K562 (cell line): ENCODE measurements around the gene RESP18. TPM values are rescaled to one million over a fixed set of nuclear protein-coding genes. Genes with fewer than 3 reads are reported as not detected.

Experiments
- ATAC-seq: fragments of 200-7000 bp; cut with Tn5 transposase; 3 replicates; pipeline ENCODE4 v1.9.1; 2020; ENCODE audit warnings: moderate library complexity
- BruUV-seq: library from RNA; stranded (reverse); fragments of 400-500 nt; replicated peaks from 2 replicates; lab custom pipeline; 2021; lab: Mats Ljungman, UMichigan
- CTCF ChIA-PET: fragments of 300-600 bp; formaldehyde crosslinking; extraction: SDS; loops from one replicate; lab custom pipeline; 2021; ENCODE audit warnings: low intra/inter-chr PET ratio; lab: Yijun Ruan, JAX
- POLR2A ChIA-PET: fragments of 300-600, 350-650 bp; sonication (Branson Sonifier 250); formaldehyde crosslinking; extraction: SDS; loops from one replicate; lab custom pipeline; 2021; ENCODE audit warnings: antibody characterized with exemption, inconsistent platforms; lab: Yijun Ruan, JAX
- DNase-seq, 4 experiments: peaks; one replicate each; pipeline versions ENCODE4 v3.0.0 to v3.0.0-alpha.2; 2011 to 2018; ENCODE audit warnings: low spot score in 3 of 4, mixed read lengths in 3 of 4; ENCODE audit errors: extremely low read depth in 1 of 4
- FAIRE-seq: peaks from 2 replicates; lab custom pipeline; 2011; peaks lifted over from hg19 to GRCh38; lab: Jason Lieb, UNC
- H2AFZ ChIP-seq: 2 replicates; pipeline ENCODE4 v1.6.0; 2011; ENCODE audit warnings: low read depth, low read length, control low read depth, inconsistent platforms
- H3K27ac ChIP-seq: fragments of 200-600 bp; 3 replicates; pipeline ENCODE4 v1.8.0; 2011; ENCODE audit warnings: low read depth, mild to moderate bottlenecking, control low read depth, inconsistent platforms, low read length, moderate library complexity, mixed read lengths; ENCODE audit errors: extremely low read depth
- H3K27me3 ChIP-seq, 2 experiments: fragments of 300-600 bp in 1 of 2; 2 replicates in 1 of 2; 3 replicates in 1 of 2; pipeline versions ENCODE4 v1.6.0 to v1.8.0; 2011; ENCODE audit warnings: inconsistent platforms in 2 of 2, low read length in 2 of 2, mild to moderate bottlenecking in 1 of 2, mixed read lengths in 1 of 2, moderate library complexity in 1 of 2; ENCODE audit not compliant: control insufficient read depth in 2 of 2, insufficient read depth in 2 of 2
- H3K36me3 ChIP-seq: fragments of 300-600 bp; 3 replicates; pipeline ENCODE4 v1.8.0; 2011; ENCODE audit warnings: mild to moderate bottlenecking, low read length, inconsistent platforms; ENCODE audit not compliant: control insufficient read depth, insufficient read depth
- H3K4me1 ChIP-seq, 2 experiments: fragments of 200-600 bp in 1 of 2; replicated peaks in 1 of 2; 2 replicates in 1 of 2; 3 replicates in 1 of 2; pipeline versions ENCODE4 v1.5.1 to v1.8.0; 2011; ENCODE audit warnings: inconsistent platforms in 2 of 2, low read length in 2 of 2, mild to moderate bottlenecking in 1 of 2, mixed read lengths in 1 of 2, moderate library complexity in 1 of 2; ENCODE audit not compliant: control insufficient read depth in 2 of 2, insufficient read depth in 2 of 2
- H3K4me2 ChIP-seq: 2 replicates; pipeline ENCODE4 v1.6.1; 2011; ENCODE audit warnings: low read length, control low read depth, inconsistent platforms, mixed read lengths; ENCODE audit not compliant: insufficient read depth
- H3K4me3 ChIP-seq: fragments of 200-600 bp; sonication (generic), shearing (Covaris generic); 2 replicates; pipeline ENCODE4 v1.5.1; 2016; ENCODE audit warnings: control low read depth, inconsistent platforms
- H3K79me2 ChIP-seq: fragments of 200-600 bp; 3 replicates; pipeline ENCODE4 v1.8.0; 2011; ENCODE audit warnings: low read length, inconsistent platforms; ENCODE audit not compliant: control insufficient read depth, insufficient read depth
- H3K9ac ChIP-seq, 2 experiments: 2 replicates each; pipeline versions ENCODE4 v1.6.0 to v1.6.1; 2011; ENCODE audit warnings: low read depth in 2 of 2, low read length in 2 of 2, control low read depth in 1 of 2, inconsistent platforms in 1 of 2, mild to moderate bottlenecking in 1 of 2, mixed read lengths in 1 of 2; ENCODE audit not compliant: insufficient read depth in 1 of 2
- H3K9me1 ChIP-seq: one replicate; pipeline ENCODE4 v1.6.0; 2011; ENCODE audit warnings: inconsistent platforms, mild to moderate bottlenecking, low read length, moderate library complexity; ENCODE audit not compliant: control insufficient read depth, insufficient read depth
- H3K9me3 ChIP-seq: replicated peaks from 2 replicates; pipeline ENCODE4 v1.5.1; 2011; ENCODE audit warnings: low read depth, low read length, inconsistent platforms; ENCODE audit not compliant: control insufficient read depth, insufficient read depth
- H4K20me1 ChIP-seq: replicated peaks from 2 replicates; pipeline ENCODE4 v1.6.1; 2011; ENCODE audit warnings: low read length, inconsistent platforms, mixed read lengths; ENCODE audit not compliant: control insufficient read depth, insufficient read depth
- FOXM1 ChIP-seq, 2 experiments: fragments of 450-650 bp in 1 of 2; sonication (generic) in 1 of 2; formaldehyde crosslinking in 1 of 2; IDR thresholded peaks; 2 replicates each; pipeline versions ENCODE4 v1.6.1 to v1.9.0; 2017 to 2022; ENCODE audit warnings: low read depth in 2 of 2, mild to moderate bottlenecking in 2 of 2, missing genetic modification reagents in 1 of 2, moderate library complexity in 1 of 2
- GABPB1 ChIP-seq: sonication (generic); formaldehyde crosslinking; IDR thresholded peaks from 2 replicates; pipeline ENCODE4 v1.8.0; 2022; ENCODE audit warnings: mild to moderate bottlenecking, missing genetic modification reagents
- LCOR ChIP-seq: sonication (generic); formaldehyde crosslinking; IDR thresholded peaks from 2 replicates; pipeline ENCODE4 v1.8.0; 2022; ENCODE audit warnings: mild to moderate bottlenecking, missing genetic modification reagents
- MIER1 ChIP-seq: fragments of 450-650 bp; IDR thresholded peaks from 2 replicates; pipeline ENCODE4 v1.6.1; 2016; ENCODE audit warnings: antibody characterized with exemption, mild to moderate bottlenecking, low read depth
- MYBL2 ChIP-seq, 2 experiments: fragments of 450-650 bp in 1 of 2; sonication (generic) in 1 of 2; formaldehyde crosslinking in 1 of 2; IDR thresholded peaks; 2 replicates each; pipeline versions ENCODE4 v1.6.1 to v1.8.1; 2017 to 2022; ENCODE audit warnings: borderline replicate concordance in 1 of 2, inconsistent platforms in 1 of 2, low read depth in 1 of 2, mild to moderate bottlenecking in 1 of 2, missing genetic modification reagents in 1 of 2, moderate library complexity in 1 of 2
- NFIX ChIP-seq: fragments of 250-450 bp; sonication (Bioruptor Pico); IDR thresholded peaks from 2 replicates; pipeline ENCODE4 v1.4.0; 2020; ENCODE audit warnings: low read depth, mild to moderate bottlenecking, moderate library complexity
- POLR2B ChIP-seq: fragments of 450-650 bp; IDR thresholded peaks from 2 replicates; pipeline ENCODE4 v1.6.1; 2018; ENCODE audit warnings: low read depth; ENCODE audit not compliant: partially characterized antibody
- RBM17 ChIP-seq: fragments of 200-400 bp; formaldehyde crosslinking; IDR thresholded peaks from 2 replicates; pipeline ENCODE4 v1.6.1; 2017; ENCODE audit warnings: low read depth, mild to moderate bottlenecking, low read length, borderline replicate concordance
- ZNF282 ChIP-seq: sonication (generic); formaldehyde crosslinking; IDR thresholded peaks from 2 replicates; pipeline ENCODE4 v1.8.1; 2023; ENCODE audit warnings: missing genetic modification reagents
- ZNF586 ChIP-seq: fragments of 450-650 bp; formaldehyde crosslinking; conservative IDR thresholded peaks from 2 replicates; pipeline ENCODE4 v1.4.0; 2020; ENCODE audit warnings: mild to moderate bottlenecking, moderate library complexity
- ZNF764 ChIP-seq: fragments of 250-450 bp; sonication (Bioruptor Pico); IDR thresholded peaks from 2 replicates; pipeline ENCODE4 v1.4.0; 2020; ENCODE audit warnings: low read depth, mild to moderate bottlenecking, moderate library complexity
- WGBS: fragments of 100-300 bp; shearing (Covaris generic); methylation state at CpG from one replicate; pipeline ENCODE4 v1.1.6; 2016; ENCODE audit warnings: low coverage, mixed read lengths; ENCODE audit not compliant: insufficient coverage; ENCODE audit errors: missing lambda C conversion rate; 5-methylcytosine and 5-hydroxymethylcytosine counted together
- in situ Hi-C: fragments of 300-500 bp; cut with MboI; formaldehyde crosslinking; loops from 4 replicates; pipeline ENCODE4 v1.15.0; 2018; ENCODE audit warnings: inconsistent platforms, mixed read lengths
- intact Hi-C: fragments of 100-400 bp; cut with micrococcal nuclease; formaldehyde crosslinking; loops from 2 replicates; pipeline ENCODE4 v1.14.2; 2022
- polyA plus RNA-seq, 8 experiments: library from polyadenylated mRNA; depleted of rRNA in 4 of 8; stranded (reverse) in 5 of 8; unstranded in 3 of 8; fragments of >200 nt; fragmentation: Nextera tagmentation in 2 of 8; fragmentation: Illumina TruSeq in 1 of 8; extraction: Ambion mirVana in 2 of 8; extraction: Trizol in 1 of 8; gene quantifications; 2 replicates each; pipeline versions ENCODE4 v1.2.1 to v1.2.3, GENCODE V29; 2011 to 2014; ENCODE audit warnings: inconsistent platforms in 1 of 8, missing spikeins in 1 of 8
- total RNA-seq, 7 experiments: library from RNA; depleted of rRNA in 6 of 7; stranded (reverse); fragments of >200 nt in 6 of 7; fragmentation: Illumina TruSeq in 2 of 7; extraction: Trizol in 2 of 7; gene quantifications; 2 replicates each; pipeline versions ENCODE4 v1.2.1 to v1.2.3, GENCODE V29; 2011 to 2021; ENCODE audit warnings: low replicate concordance in 1 of 7
- TF ChIP-seq, protein P1 (sequence below): sonication (generic); formaldehyde crosslinking; IDR thresholded peaks from 2 replicates; pipeline ENCODE4 v1.8.1; 2023; ENCODE audit warnings: mild to moderate bottlenecking, missing genetic modification reagents
- TF ChIP-seq, protein P2 (sequence below): fragments of 200-800 bp; sonication (Bioruptor generic); IDR thresholded peaks from 2 replicates; pipeline ENCODE4 v1.6.1; 2017; ENCODE audit warnings: missing genetic modification characterization, missing compliant biosample characterization
- TF ChIP-seq, protein P3 (sequence below): sonication (generic); formaldehyde crosslinking; IDR thresholded peaks from 2 replicates; pipeline ENCODE4 v1.8.0; 2022; ENCODE audit warnings: mild to moderate bottlenecking, missing genetic modification reagents, borderline replicate concordance

The RESP18 gene
- total and polyA plus RNA-seq, 9 of the 15 experiments (the other 6 are each of a cell fraction or from before 2014, with no cell fraction given): not detected

DNA sequence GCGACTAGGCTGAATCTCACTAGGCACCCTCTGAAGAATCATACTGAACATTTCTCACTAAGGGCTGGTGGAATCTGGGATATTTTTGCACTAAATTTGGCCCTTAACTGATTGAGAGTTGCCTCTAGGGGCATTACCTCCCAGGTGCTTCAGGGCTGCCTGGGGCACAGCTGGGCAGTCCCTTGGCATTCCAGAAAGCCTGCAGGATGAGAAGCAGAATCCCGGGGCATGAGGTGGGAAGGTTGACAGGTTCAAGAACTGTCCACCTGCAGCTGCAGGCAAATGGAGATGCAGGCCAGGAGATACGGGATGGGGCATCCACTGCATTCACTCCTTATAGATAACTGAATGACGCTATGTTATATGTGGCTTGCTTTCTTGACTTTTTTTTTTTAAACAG lies 7.4 kb downstream of the RESP18 start (continued):
- TF ChIP-seq, protein P1, sequence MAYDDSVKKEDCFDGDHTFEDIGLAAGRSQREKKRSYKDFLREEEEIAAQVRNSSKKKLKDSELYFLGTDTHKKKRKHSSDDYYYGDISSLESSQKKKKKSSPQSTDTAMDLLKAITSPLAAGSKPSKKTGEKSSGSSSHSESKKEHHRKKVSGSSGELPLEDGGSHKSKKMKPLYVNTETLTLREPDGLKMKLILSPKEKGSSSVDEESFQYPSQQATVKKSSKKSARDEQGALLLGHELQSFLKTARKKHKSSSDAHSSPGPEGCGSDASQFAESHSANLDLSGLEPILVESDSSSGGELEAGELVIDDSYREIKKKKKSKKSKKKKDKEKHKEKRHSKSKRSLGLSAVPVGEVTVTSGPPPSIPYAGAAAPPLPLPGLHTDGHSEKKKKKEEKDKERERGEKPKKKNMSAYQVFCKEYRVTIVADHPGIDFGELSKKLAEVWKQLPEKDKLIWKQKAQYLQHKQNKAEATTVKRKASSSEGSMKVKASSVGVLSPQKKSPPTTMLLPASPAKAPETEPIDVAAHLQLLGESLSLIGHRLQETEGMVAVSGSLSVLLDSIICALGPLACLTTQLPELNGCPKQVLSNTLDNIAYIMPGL (CRISPR knock-in tag): no peak
- TF ChIP-seq GABPB1 (CRISPR knock-in tag): no peak

DNA sequence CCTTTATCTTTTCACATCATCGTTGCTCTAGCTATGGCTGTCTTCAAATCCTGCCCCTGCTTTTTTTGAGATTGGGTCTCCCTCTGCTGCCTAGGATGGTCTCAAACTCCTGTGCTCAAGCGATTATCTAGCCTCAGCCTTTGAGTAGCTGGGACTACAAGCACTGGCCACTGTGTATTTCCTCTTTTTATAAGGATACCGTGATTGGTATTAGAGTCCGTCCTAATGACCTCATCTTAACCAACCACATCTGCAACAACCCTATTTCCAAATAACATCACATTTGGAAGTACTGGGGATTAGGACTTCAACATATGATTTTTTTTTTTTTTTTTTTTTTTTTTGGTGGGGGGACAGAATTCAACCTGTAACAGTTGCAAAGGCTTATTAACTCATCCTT lies 9.1 kb downstream of the RESP18 start:
- TF ChIP-seq ZNF282 (no peak), ZNF764 (CRISPR knock-in tag) (no peak), NFIX (CRISPR knock-in tag) (no peak), LCOR (no peak), POLR2B (no peak), MYBL2 (IDR thresholded peaks at IDR 0.05; ENCODE audit: low read depth) (no peak), MYBL2 (CRISPR knock-in tag; IDR thresholded peaks at IDR 0.05; ENCODE audit: borderline replicate concordance) (no peak), MIER1 (no peak), RBM17 (no peak), ZNF586 (CRISPR knock-in tag) (no peak), FOXM1 (IDR thresholded peaks at IDR 0.05; ENCODE audit: low read depth) (no peak), FOXM1 (CRISPR knock-in tag; IDR thresholded peaks at IDR 0.05; ENCODE audit: low read depth) (no peak)
- TF ChIP-seq, protein P2, sequence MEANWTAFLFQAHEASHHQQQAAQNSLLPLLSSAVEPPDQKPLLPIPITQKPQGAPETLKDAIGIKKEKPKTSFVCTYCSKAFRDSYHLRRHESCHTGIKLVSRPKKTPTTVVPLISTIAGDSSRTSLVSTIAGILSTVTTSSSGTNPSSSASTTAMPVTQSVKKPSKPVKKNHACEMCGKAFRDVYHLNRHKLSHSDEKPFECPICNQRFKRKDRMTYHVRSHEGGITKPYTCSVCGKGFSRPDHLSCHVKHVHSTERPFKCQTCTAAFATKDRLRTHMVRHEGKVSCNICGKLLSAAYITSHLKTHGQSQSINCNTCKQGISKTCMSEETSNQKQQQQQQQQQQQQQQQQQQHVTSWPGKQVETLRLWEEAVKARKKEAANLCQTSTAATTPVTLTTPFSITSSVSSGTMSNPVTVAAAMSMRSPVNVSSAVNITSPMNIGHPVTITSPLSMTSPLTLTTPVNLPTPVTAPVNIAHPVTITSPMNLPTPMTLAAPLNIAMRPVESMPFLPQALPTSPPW (CRISPR knock-in tag): no peak
- TF ChIP-seq, protein P3, sequence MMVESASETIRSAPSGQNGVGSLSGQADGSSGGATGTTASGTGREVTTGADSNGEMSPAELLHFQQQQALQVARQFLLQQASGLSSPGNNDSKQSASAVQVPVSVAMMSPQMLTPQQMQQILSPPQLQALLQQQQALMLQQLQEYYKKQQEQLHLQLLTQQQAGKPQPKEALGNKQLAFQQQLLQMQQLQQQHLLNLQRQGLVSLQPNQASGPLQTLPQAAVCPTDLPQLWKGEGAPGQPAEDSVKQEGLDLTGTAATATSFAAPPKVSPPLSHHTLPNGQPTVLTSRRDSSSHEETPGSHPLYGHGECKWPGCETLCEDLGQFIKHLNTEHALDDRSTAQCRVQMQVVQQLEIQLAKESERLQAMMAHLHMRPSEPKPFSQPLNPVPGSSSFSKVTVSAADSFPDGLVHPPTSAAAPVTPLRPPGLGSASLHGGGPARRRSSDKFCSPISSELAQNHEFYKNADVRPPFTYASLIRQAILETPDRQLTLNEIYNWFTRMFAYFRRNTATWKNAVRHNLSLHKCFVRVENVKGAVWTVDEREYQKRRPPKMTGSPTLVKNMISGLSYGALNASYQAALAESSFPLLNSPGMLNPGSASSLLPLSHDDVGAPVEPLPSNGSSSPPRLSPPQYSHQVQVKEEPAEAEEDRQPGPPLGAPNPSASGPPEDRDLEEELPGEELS (CRISPR knock-in tag): no peak
- Histone ChIP-seq H3K27me3 (peaks cover 0 to 4% of the 10 kb centered on the region in 2 experiments; a peak in 2 of 5 replicates), H3K9me3 (no peaks in the 10 kb centered on the region), H3K4me1 (no peaks in the 10 kb centered on the region), H3K4me3 (no peak overlapping the region), H3K79me2 (no peaks in the 10 kb centered on the region), H3K9me1 (no peaks in the 10 kb centered on the region), H3K9ac (no peak overlapping the region), H2AFZ (no peak overlapping the region), H3K36me3 (no peaks in the 10 kb centered on the region), H4K20me1 (no peaks in the 10 kb centered on the region), H3K4me2 (no peak overlapping the region), H3K27ac (no peak overlapping the region)
- CTCF ChIA-PET: no interaction called here
- no peak for FAIRE-seq
- no TSS peak for BruUV-seq
- WGBS: 3% methylated on average over 4 of the region's 4 CpGs
- intact Hi-C loops (no loop called here), in situ Hi-C loops (no loop called here)
- POLR2A ChIA-PET: no interaction called here
- ATAC-seq: no peak
- DNase-seq: no peak
